GM19099 (cell line): ENCODE data around the gene RTL10.

Experiments used
- POLR2A ChIP-seq: IDR thresholded peaks from 3 replicates; pipeline ENCODE4 v1.6.1; 2011; ENCODE audit warnings: low read depth; ENCODE audit not compliant: insufficient read length; ENCODE audit errors: extremely low read depth

RTL10 gene

DNA sequence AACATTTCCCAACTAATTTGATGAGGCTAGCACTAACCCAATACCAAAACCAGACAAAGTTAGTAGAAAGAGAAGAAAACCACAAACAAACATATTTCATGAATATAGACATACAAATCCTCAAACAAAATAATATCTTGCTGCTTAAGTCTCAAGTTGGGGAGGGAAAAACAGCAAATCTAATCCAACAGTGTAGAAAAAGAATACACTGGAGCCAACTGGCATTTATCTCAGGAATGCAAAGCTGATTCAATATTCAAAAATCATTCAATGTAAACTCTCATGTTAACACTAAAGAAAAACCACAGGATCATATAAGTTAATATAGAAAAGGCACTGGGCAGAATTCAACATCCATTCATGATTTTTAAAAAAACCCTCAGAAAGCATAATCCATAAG lies 18.2 kb downstream of the RTL10 start:
- TF ChIP-seq POLR2A, result no peak

DNA sequence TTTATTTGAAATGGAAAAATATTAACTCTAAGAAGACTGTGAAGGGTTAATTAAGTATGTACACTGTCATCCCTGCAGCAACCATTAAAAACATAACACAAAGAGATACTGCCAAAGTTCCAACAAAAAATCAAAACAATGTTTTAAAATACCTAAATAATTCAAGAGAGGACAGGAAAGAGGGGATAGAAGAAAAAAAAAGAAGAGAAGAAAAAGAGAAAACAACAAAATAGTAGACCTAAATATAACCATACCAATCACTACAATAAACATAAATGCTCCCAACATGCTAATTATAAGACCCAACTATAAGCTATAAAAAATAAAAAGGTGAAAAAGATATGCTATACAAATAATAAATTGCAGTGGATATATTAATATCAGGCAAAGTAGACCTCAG lies 20.1 kb downstream of the RTL10 start:
- no peak for TF ChIP-seq POLR2A

DNA sequence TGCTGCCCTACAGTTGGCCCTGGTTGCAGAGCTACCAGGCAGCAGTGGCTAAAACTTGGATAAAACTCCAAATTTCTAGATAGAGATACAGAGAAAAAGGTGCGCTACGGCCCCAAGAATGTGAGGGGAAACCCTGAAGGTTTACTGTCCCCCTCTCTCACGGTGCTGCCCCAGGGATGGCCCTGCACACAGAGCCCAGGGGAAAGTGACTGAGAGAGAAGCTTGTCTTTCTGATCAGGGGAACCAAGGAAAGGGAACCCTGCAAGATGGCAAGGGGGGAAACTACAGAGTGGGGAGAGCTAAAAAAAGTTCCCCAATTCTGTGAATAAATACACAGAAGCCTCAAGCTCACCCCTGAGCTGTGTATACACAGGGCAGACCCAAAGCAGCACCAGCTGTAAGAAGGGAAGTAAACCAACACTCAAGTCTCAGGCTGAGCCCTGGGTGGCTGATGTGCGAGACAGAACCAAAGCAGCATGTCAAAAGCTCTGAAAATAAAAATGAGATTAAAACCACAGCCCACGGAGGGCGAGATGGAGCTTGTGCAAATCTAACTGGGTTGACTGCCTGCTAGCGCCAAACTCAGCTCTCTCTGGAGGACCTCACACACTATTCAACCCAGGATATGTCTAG lies 22.1 kb downstream of the RTL10 start:
- TF ChIP-seq POLR2A, result no peak

DNA sequence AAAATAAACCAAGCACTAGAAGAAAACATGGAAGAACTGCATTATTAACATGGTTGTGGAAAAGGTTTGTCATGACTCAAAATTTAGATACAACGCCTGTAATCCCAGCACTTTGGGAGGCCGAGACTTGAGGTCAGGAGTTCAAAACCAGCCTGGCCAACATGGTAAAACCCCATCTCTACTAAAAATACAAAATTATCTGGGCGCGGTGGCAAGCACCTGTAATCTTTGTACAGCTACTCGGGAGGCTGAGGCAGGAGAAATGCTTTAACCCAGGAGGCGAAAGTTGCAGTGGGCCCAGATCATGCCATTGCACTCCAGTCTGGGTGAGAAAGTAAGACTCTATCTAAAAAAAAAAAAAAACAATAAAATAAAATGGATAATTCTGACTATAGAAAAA lies 23.7 kb downstream of the RTL10 start:
- TF ChIP-seq POLR2A, result no peak

DNA sequence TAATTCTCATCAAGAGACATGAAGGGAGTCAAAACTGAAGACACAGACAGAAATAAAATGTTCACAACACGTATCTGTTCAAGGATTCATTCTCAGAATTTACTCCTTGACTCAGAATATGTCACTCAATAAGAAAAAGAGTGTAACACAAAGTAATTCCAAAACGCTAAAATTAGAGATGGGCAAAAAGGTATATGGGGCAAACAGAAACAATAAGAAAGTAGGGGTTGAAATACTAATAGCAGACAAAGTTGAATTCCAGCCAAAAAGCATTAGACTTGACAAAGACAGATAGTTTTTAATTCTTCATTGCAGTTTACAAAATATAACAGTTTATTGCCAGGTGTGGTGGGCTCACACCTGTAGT lies 26.7 kb downstream of the RTL10 start:
- no peak for TF ChIP-seq POLR2A

DNA sequence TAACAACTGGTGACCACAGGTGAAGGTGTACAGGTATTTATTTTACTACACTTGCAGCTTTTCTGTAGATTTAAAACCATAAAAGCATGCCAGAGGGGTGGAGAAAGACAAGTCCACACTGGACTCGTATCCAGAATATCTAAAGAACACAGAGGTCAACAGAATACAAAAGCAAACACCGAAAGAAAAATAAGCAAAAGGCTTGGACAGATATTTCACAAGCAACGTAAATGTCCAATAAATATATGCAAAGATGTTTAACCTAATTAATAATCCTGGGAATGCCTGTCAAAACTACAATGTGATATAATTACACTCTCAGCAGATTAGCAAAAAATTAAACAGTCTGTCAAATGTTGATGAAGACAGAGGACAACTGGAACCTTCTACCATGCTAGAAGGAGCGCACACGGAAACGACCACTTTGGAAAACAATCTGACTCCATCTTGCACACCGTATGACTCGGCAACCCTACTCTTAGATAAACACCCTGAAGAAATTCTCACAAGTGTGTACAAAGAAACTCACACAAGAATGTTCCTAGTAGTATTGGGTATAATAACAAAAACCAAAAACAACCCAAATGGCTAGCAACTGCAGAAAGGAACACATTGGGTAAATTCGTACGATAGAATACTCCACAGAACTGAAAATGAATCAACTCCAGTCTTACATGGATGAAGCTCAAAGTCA lies 27.2 kb downstream of the RTL10 start:
- TF ChIP-seq POLR2A, result no peak

DNA sequence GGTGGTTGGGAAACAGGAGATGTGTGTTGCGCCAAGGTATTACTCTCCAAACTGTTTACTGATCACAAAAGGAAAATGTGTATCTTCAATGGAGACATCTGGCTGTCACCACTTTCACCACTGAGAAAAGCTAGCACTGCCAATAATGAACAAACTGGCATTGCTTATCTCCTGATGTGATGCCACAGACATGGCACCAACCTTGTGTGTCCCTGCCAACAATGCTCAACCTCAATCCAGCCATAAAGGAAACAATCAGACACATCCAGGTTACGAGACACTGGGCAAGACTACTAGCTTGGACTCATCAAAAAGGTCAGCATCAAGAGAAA lies 28.1 kb downstream of the RTL10 start:
- TF ChIP-seq POLR2A, result no peak

DNA sequence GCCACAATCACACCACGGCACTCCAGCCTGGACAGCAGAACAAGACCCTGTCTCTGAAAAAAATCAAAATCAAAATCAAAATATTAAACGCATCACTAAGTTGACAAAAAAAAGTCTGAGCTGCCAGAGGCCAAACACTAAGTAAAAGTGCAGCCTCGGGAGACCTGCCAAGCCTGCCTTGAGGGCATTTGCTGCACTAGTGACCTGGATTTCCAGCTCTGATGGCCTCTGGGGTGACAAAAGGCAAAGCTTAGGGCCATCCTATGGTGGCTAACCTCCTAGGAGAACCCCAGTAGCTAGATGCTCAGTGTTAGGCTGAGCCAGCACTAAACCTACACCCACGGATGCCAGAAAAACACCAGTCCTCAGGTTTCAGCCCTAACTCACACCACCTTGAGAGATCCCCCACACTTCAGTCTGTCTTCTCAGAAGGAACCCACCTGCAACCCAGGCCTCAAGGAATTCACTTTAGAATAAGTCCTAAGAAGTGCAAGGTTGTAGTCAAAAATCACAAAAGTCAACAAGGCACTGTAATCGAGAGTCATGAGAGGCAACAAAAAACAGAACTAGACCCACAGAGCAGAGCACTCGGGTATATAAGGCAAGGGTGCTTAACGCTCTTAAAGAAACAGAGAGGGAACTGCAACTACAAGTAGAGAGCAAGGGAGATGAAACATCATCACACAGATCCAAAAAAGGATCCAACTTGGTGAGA lies 28.6 kb downstream of the RTL10 start:
- no peak for TF ChIP-seq POLR2A

DNA sequence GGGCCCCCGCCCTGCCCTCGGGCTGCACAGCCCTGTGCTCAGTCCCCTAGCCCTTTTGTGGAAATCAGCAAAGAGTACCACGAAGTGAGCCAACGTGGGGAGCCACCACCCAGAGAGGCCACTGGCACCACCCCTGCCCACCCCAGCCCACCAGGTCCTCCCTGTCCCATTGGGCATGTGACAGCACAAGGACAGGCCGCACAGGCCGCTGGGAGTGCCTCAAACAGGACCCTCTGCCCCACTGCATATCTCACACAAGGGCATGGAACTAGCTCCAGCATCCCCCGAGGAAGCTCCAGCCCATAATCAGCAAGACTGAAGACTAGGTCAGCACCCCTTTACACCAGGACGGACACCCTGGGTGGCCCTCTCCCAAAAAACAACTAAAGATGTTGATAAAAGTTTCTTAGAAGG lies 29.7 kb downstream of the RTL10 start:
- no peak for TF ChIP-seq POLR2A

DNA sequence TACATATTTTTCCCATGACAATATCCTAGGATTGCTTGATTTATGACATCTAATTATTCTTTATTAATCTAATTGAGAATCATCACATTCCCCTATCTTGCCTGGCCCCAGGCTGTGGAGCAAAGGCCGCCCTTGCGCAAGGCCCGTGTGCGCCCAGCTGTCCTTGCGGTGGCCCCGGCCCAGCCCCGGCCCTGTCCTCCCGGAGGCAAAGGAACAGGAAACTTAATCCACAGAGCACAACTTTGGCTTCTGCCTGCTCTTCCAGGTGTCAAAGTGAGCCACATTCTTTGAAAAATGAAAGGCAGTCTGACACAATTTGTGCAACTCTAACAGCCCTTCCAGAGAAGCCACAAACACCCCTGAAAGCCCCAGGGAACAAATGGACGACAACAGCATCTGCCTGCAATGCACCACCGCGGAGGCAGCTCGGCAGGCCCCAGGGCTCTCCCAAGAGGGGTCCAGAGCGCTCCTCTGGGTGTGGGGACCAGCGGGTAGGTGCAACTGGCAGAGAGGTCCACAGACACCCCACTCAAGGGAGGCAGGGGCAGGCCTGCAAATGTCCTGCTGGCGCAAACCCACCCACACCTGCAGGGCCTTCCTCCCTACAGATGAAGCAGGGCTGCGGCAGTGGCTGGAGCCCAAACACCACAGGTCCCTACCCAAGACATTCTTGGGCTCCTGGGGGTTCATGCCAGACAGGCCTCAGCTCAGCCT lies 30.3 kb downstream of the RTL10 start:
- TF ChIP-seq POLR2A, result no peak

DNA sequence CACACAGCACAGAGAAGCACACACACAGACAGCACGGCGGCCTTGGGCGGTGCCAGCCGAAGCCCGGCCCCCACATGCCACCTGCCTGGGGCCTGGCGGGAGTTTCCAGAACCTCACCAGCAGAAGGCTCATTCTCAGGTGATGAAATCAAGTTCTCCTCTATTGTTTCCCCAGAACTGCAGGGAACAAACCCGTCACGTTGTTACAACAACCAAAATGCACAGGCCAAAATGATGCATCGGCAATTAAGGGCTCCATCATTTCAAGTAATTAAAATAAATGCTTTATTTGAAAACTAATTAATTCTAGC lies 30.8 kb downstream of the RTL10 start:
- TF ChIP-seq POLR2A, result no peak

DNA sequence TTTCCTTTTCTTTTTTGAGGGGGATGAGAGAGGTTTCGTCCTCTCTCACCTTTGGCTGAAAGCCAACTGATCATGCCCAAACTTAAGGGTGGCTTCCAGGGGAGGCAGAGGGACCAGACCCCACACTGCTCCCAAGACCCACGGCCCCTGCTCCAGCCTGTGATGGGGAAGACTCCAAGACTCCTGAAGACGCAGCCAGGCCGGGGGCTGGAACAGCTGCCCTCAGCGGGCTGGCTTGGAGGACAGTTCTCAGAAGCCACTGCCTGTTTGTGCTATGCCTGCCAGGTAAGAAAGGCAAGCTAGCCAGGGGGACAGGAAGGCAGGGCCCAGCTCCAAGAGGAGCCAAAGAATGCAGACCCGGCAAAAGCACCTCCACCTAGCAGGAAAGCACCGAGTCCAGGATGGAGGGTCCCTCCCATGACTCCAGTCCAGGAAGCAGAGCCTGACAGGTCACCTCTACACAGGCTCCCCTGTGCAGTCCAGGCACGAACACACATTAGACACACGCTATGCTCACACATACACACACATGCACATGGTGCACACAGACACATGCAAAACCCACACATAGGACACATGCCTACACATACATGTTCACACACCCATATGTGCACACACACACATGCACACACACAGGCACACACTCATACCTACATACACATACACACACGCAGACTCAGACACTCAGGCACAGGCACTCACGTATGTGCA lies 31.3 kb downstream of the RTL10 start:
- TF ChIP-seq POLR2A, result no peak

DNA sequence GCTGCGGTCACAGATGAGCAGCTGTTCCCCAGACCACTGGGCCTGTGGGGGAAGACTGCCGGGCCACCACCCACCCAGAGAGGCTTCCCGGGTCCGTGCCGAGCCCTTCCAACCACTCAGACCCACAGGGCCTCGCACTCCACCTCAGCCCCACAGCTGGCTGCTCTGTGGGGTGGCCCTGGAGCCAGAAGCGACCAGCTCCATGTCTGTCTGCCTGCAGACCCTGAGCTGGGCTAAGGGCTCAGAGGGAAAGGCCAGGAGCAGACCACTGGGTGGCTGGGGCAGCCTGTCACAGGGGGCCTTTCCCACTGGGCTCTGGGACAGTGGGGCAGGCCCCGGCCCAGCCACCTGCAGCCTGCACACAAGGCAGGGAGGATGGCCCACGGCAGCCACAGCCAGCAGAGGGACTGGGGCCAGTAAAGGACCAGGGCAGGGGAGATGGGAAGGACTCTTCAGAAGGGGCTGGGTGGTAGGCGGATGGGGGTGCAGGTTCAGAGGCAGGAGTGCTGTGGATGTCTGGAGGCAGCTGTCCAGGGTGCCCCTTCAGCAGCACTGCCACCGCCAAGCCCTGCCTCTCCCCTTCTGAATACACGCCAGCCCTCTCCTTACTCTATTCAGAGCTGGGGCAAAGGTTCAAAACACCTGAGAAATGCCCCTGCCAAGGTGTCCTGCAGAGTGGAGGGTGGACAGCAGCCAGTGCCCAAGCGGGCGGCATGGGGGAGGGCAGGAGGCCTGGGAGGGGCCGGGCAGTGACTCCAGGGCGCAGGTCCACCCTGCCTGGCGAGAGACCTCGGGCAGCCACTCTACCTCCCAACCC lies 32.2 kb downstream of the RTL10 start:
- TF ChIP-seq POLR2A, result no peak

DNA sequence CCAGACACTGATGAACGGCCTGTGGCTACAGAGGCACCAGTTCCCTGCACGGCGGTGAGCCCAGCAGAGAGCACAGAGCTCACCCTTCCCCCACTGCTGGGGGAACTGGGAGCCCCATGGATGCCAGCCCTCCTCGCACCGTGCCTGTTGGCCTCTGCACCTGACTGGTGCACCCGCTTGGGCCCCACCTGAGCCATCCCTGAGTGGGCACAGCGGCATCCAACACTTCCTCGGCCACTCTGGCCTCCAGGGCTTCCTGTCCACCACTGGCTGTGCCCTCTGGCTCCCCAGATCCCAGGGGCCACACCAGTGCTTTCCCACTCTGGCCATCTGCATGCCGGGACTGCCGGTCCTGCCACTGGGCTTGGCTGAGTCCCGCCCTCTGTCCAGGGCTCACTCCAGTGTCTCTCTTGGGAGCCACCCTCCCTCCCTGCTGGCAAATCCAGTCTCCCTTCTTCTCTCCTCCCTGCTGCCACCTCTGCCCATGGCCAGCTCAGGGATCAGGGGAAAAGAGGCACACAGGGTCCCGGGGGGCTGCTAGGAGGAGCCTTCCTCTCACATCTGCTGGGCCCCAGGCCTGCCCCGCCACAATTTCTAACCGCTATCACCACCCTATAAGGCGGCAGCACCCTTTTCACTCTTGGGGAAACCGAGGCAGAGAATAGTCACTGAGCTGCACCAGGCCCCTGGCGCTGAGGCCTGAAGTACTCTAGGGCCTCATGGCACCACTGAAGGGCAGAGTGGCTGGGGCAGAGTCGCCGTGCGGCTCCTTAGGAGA lies 33.0 kb downstream of the RTL10 start:
- TF ChIP-seq POLR2A, result no peak
